ENCODE data around the gene TRPM3. TPM values are rescaled to one million over a fixed set of nuclear protein-coding genes. Genes with fewer than 3 reads are reported as not detected.

Gene TRPM3
- total and polyA plus RNA-seq, 4 donors = 0.07 to 0.89 (median 0.67) TPM

DNA sequence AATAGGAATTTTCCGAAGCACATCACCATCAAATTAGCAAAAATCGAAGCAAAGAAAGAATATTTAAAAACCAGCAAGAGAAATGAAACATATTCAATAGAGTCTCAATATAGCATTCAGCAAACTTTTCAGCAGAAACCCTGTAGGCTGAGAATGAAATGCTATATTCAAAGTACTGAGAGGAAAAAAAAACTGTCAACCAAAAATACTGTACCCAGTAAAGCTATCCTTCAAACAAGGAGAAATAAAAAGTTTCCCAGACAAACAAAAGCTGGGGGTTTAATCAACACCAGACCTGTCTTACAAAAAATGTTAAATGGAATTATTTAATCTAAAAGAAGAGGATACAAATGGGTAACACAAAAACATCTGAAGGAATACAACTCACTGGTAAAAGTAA is 116.0 kb downstream of the TRPM3 start:
- peaks cover 2 to 15% (median 4%) of the 10 kb centered on the region in 4 donors for H3K9me3 ChIP-seq (ENCODE audit: control insufficient read depth in 4 of 4, low read length in 3 of 4)
- H3K4me1 ChIP-seq (ENCODE audit: control insufficient read depth in 4 of 4, insufficient read depth in 4 of 4, low read length in 3 of 4) = no peaks in the 10 kb centered on the region
- no peak overlapping the region for H3K27ac ChIP-seq (ENCODE audit: low read depth in 1 of 2, low read length in 2 of 2)
- H3K4me3 ChIP-seq (ENCODE audit: low read depth in 1 of 3, low read length in 3 of 3) = no peak overlapping the region
- TF ChIP-seq FOXA1 (IDR thresholded peaks at IDR 0.05) = no peak
- no peak for TF ChIP-seq NR2F2 (IDR thresholded peaks at IDR 0.05)
- no peak for TF ChIP-seq HNF4A (conservative IDR thresholded peaks at IDR 0.05)
- TF ChIP-seq YY1 (IDR thresholded peaks at IDR 0.05) = no peak
- TF ChIP-seq, protein P1, sequence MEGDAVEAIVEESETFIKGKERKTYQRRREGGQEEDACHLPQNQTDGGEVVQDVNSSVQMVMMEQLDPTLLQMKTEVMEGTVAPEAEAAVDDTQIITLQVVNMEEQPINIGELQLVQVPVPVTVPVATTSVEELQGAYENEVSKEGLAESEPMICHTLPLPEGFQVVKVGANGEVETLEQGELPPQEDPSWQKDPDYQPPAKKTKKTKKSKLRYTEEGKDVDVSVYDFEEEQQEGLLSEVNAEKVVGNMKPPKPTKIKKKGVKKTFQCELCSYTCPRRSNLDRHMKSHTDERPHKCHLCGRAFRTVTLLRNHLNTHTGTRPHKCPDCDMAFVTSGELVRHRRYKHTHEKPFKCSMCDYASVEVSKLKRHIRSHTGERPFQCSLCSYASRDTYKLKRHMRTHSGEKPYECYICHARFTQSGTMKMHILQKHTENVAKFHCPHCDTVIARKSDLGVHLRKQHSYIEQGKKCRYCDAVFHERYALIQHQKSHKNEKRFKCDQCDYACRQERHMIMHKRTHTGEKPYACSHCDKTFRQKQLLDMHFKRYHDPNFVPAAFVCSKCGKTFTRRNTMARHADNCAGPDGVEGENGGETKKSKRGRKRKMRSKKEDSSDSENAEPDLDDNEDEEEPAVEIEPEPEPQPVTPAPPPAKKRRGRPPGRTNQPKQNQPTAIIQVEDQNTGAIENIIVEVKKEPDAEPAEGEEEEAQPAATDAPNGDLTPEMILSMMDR (IDR thresholded peaks at IDR 0.05; ENCODE audit: low read depth, low read length, missing input control) = no peak
- TF ChIP-seq RAD21 (IDR thresholded peaks at IDR 0.05) = no peak
- no peak for TF ChIP-seq ATF3 (IDR thresholded peaks at IDR 0.05)
- no peak overlapping the region for H3K9ac ChIP-seq (ENCODE audit: low read depth in 1 of 2, low read length in 2 of 2)
- no peaks in the 10 kb centered on the region for H3K27me3 ChIP-seq (ENCODE audit: control insufficient read depth in 4 of 4, insufficient read depth in 4 of 4, low read length in 3 of 4)
- H3K36me3 ChIP-seq (ENCODE audit: control insufficient read depth in 4 of 4, insufficient read depth in 3 of 4, low read depth in 1 of 4, low read length in 3 of 4) = no peaks in the 10 kb centered on the region
- DNase-seq (ENCODE audit: low spot score) = no peak
- WGBS = 96% methylated on average over 2 of the region's 2 CpGs

GRCh38 chr9:71004196-71004595 is 117.2 kb downstream of the TRPM3 start:
- no peaks in the 10 kb centered on the region for H3K4me1 ChIP-seq (ENCODE audit: control insufficient read depth in 4 of 4, insufficient read depth in 4 of 4, low read length in 3 of 4)
- peaks cover 2 to 15% (median 4%) of the 10 kb centered on the region in 4 donors for H3K9me3 ChIP-seq (ENCODE audit: control insufficient read depth in 4 of 4, low read length in 3 of 4)
- no peak for DNase-seq (ENCODE audit: low spot score)
- no peak overlapping the region for H3K27ac ChIP-seq (ENCODE audit: low read depth in 1 of 2, low read length in 2 of 2)
- H3K9ac ChIP-seq (ENCODE audit: low read depth in 1 of 2, low read length in 2 of 2) = no peak overlapping the region
- H3K27me3 ChIP-seq (ENCODE audit: control insufficient read depth in 4 of 4, insufficient read depth in 4 of 4, low read length in 3 of 4) = no peaks in the 10 kb centered on the region
- H3K36me3 ChIP-seq (ENCODE audit: control insufficient read depth in 4 of 4, insufficient read depth in 3 of 4, low read depth in 1 of 4, low read length in 3 of 4) = no peaks in the 10 kb centered on the region
- H3K4me3 ChIP-seq (ENCODE audit: low read depth in 1 of 3, low read length in 3 of 3) = no peak overlapping the region
- 87% methylated on average over 4 of the region's 4 CpGs for WGBS
- TF ChIP-seq RXRA (IDR thresholded peaks at IDR 0.05) = no peak
- no peak for TF ChIP-seq FOXA2 (IDR thresholded peaks at IDR 0.05)
- no peak for TF ChIP-seq NR2F2 (IDR thresholded peaks at IDR 0.05)
- TF ChIP-seq, protein P2, sequence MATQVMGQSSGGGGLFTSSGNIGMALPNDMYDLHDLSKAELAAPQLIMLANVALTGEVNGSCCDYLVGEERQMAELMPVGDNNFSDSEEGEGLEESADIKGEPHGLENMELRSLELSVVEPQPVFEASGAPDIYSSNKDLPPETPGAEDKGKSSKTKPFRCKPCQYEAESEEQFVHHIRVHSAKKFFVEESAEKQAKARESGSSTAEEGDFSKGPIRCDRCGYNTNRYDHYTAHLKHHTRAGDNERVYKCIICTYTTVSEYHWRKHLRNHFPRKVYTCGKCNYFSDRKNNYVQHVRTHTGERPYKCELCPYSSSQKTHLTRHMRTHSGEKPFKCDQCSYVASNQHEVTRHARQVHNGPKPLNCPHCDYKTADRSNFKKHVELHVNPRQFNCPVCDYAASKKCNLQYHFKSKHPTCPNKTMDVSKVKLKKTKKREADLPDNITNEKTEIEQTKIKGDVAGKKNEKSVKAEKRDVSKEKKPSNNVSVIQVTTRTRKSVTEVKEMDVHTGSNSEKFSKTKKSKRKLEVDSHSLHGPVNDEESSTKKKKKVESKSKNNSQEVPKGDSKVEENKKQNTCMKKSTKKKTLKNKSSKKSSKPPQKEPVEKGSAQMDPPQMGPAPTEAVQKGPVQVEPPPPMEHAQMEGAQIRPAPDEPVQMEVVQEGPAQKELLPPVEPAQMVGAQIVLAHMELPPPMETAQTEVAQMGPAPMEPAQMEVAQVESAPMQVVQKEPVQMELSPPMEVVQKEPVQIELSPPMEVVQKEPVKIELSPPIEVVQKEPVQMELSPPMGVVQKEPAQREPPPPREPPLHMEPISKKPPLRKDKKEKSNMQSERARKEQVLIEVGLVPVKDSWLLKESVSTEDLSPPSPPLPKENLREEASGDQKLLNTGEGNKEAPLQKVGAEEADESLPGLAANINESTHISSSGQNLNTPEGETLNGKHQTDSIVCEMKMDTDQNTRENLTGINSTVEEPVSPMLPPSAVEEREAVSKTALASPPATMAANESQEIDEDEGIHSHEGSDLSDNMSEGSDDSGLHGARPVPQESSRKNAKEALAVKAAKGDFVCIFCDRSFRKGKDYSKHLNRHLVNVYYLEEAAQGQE (IDR thresholded peaks at IDR 0.05) = no peak
- TF ChIP-seq, protein P1 (IDR thresholded peaks at IDR 0.05; ENCODE audit: low read depth, low read length, missing input control) = no peak
- TF ChIP-seq FOXA1 (IDR thresholded peaks at IDR 0.05) = no peak
- TF ChIP-seq YY1 (IDR thresholded peaks at IDR 0.05) = no peak
- no peak for TF ChIP-seq RAD21 (IDR thresholded peaks at IDR 0.05)
- TF ChIP-seq ZBTB33 (IDR thresholded peaks at IDR 0.05) = no peak
- TF ChIP-seq TAF1 (conservative IDR thresholded peaks at IDR 0.05) = no peak
- no peak for TF ChIP-seq ATF3 (IDR thresholded peaks at IDR 0.05)
- TF ChIP-seq SP1 (IDR thresholded peaks at IDR 0.05) = no peak
- TF ChIP-seq GABPA (IDR thresholded peaks at IDR 0.05 in 1 of 2, conservative IDR thresholded peaks at IDR 0.05 in 1 of 2) = no peak
- TF ChIP-seq HNF4G (IDR thresholded peaks at IDR 0.05) = no peak
- TF ChIP-seq JUND (IDR thresholded peaks at IDR 0.05) = no peak
- no peak for TF ChIP-seq HNF4A (conservative IDR thresholded peaks at IDR 0.05)
- TF ChIP-seq, protein P3, sequence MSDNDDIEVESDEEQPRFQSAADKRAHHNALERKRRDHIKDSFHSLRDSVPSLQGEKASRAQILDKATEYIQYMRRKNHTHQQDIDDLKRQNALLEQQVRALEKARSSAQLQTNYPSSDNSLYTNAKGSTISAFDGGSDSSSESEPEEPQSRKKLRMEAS (IDR thresholded peaks at IDR 0.05) = no peak
- no peak for TF ChIP-seq EGR1 (IDR thresholded peaks at IDR 0.05; ENCODE audit: low read depth in 2 of 2)

Measured in liver (tissue), 9 donors.